OCI-LY1 (cell line): ENCODE results near the gene DCBLD2.

ENCODE experiments used
- EZH2 ChIP-seq: fragments of 200-600 bp; sonication (generic), shearing (Covaris generic); IDR thresholded peaks from 2 replicates; pipeline ENCODE4 v1.8.0; 2017; ENCODE audit warnings: borderline replicate concordance, mixed run types, mild to moderate bottlenecking, antibody characterized with exemption, low read length, moderate library complexity, mixed read lengths
- TF ChIP-seq, protein P1 (sequence below): fragments of 200-600 bp; sonication (generic), shearing (Covaris generic); IDR thresholded peaks from 2 replicates; pipeline ENCODE4 v1.5.1; 2017; ENCODE audit warnings: mild to moderate bottlenecking, antibody characterized with exemption, low read length, moderate library complexity, mixed read lengths

DNA sequence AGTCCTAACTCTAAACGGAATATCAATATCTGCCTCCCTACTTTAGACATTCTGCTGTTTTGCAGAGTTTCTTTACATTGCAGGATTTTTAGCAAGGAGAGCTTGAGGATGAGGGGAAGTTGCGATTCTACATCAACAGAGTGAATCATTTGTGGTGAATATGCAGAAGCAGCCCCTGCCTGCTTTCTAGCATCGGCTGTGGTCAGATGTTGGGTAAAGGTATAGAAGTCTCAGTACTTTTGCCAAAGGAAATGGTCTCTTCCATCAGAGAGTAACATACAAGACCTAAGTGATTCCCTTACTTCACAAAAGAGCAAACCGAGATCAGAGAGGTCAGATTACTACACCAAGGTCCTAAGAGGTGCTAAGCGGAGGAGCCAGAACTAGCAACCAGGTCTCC is 123.1 kb downstream of the DCBLD2 start:
- TF ChIP-seq, protein P1, sequence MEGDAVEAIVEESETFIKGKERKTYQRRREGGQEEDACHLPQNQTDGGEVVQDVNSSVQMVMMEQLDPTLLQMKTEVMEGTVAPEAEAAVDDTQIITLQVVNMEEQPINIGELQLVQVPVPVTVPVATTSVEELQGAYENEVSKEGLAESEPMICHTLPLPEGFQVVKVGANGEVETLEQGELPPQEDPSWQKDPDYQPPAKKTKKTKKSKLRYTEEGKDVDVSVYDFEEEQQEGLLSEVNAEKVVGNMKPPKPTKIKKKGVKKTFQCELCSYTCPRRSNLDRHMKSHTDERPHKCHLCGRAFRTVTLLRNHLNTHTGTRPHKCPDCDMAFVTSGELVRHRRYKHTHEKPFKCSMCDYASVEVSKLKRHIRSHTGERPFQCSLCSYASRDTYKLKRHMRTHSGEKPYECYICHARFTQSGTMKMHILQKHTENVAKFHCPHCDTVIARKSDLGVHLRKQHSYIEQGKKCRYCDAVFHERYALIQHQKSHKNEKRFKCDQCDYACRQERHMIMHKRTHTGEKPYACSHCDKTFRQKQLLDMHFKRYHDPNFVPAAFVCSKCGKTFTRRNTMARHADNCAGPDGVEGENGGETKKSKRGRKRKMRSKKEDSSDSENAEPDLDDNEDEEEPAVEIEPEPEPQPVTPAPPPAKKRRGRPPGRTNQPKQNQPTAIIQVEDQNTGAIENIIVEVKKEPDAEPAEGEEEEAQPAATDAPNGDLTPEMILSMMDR = no peak
- TF ChIP-seq EZH2 = no peak
